Measurements from ENCODE around the gene ASB18. TPM values are rescaled to one million over a fixed set of nuclear protein-coding genes. Genes with fewer than 3 reads are reported as not detected.

Gene ASB18
- total and polyA plus RNA-seq, 2 of the 13 experiments (the other 11 are each of a cell fraction or from before 2014, with no cell fraction given) = not detected

DNA sequence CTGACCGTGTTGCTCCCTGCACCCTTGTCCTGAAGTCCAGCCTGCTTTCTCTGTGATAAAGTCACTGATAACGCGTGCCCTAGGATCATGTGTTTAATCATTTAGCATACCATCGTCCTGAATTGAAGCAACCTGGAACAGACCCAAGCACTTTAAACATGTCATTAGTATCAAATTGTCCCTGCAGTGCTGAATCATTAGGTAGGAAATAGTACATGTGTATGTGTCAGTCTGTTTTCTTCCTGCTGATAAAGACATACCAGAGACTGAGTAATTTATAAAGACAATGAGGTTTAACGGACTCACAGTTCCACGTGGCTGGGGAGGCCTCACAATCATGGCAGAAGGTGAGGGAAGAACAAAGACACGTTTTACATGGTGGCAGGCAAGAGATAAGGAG lies 2.8 kb downstream of the ASB18 start:
- no TSS peak for BruUV-seq (replicated peaks)
- 17% methylated on average over 7 of the region's 7 CpGs for WGBS (ENCODE audit: low lambda C conversion rate)
- intact Hi-C loops (cut with micrococcal nuclease; ENCODE audit: unreplicated experiment) = no loop called here

More for the DNA sequence above, 2.8 kb downstream of the ASB18 start:
- ChIA-PET CTCF (ENCODE audit: low intra/inter-chr PET ratio, low total read pairs) (no interaction called here), POLR2A (no interaction called here)
- FAIRE-seq = no peak
- H3K4me2 ChIP-seq (ENCODE audit: low read depth, low read length) = no peak overlapping the region
- in situ Hi-C loops (cut with HindIII; ENCODE audit: extremely low pct_ligation_motif_present, low pct_unique_long_range_greater_than_20kb) = no loop called here
- TF ChIP-seq ZNF773 (CRISPR knock-in tag; IDR thresholded peaks at IDR 0.05; ENCODE audit: borderline replicate concordance) (no peak), NFIC (IDR thresholded peaks at IDR 0.05; ENCODE audit: low read length) (no peak), MBD4 (IDR thresholded peaks at IDR 0.05; ENCODE audit: borderline replicate concordance, low read length) (no peak), HOXD1 (CRISPR knock-in tag; IDR thresholded peaks at IDR 0.05) (no peak), HNRNPK (IDR thresholded peaks at IDR 0.05; ENCODE audit: low read depth, low read length, poor library complexity, severe bottlenecking) (no peak), ZNF446 (CRISPR knock-in tag; IDR thresholded peaks at IDR 0.05) (no peak), MED8 (CRISPR knock-in tag; IDR thresholded peaks at IDR 0.05; ENCODE audit: insufficient replicate concordance) (no peak), ZNF232 (CRISPR knock-in tag; IDR thresholded peaks at IDR 0.05; ENCODE audit: borderline replicate concordance) (no peak), ZNF557 (CRISPR knock-in tag; IDR thresholded peaks at IDR 0.05) (no peak), BHLHE40 (IDR thresholded peaks at IDR 0.05; ENCODE audit: low read length) (no peak), ZNF234 (CRISPR knock-in tag; conservative IDR thresholded peaks at IDR 0.05) (no peak), SALL2 (CRISPR knock-in tag; IDR thresholded peaks at IDR 0.05) (no peak)
- TF ChIP-seq, protein P1, sequence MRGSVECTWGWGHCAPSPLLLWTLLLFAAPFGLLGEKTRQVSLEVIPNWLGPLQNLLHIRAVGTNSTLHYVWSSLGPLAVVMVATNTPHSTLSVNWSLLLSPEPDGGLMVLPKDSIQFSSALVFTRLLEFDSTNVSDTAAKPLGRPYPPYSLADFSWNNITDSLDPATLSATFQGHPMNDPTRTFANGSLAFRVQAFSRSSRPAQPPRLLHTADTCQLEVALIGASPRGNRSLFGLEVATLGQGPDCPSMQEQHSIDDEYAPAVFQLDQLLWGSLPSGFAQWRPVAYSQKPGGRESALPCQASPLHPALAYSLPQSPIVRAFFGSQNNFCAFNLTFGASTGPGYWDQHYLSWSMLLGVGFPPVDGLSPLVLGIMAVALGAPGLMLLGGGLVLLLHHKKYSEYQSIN (CRISPR knock-in tag; IDR thresholded peaks at IDR 0.05; ENCODE audit: borderline replicate concordance) = no peak
- TF ChIP-seq, protein P2, sequence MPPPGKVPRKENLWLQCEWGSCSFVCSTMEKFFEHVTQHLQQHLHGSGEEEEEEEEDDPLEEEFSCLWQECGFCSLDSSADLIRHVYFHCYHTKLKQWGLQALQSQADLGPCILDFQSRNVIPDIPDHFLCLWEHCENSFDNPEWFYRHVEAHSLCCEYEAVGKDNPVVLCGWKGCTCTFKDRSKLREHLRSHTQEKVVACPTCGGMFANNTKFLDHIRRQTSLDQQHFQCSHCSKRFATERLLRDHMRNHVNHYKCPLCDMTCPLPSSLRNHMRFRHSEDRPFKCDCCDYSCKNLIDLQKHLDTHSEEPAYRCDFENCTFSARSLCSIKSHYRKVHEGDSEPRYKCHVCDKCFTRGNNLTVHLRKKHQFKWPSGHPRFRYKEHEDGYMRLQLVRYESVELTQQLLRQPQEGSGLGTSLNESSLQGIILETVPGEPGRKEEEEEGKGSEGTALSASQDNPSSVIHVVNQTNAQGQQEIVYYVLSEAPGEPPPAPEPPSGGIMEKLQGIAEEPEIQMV (CRISPR knock-in tag; IDR thresholded peaks at IDR 0.05; ENCODE audit: low read depth) = no peak
- TF ChIP-seq, protein P3, sequence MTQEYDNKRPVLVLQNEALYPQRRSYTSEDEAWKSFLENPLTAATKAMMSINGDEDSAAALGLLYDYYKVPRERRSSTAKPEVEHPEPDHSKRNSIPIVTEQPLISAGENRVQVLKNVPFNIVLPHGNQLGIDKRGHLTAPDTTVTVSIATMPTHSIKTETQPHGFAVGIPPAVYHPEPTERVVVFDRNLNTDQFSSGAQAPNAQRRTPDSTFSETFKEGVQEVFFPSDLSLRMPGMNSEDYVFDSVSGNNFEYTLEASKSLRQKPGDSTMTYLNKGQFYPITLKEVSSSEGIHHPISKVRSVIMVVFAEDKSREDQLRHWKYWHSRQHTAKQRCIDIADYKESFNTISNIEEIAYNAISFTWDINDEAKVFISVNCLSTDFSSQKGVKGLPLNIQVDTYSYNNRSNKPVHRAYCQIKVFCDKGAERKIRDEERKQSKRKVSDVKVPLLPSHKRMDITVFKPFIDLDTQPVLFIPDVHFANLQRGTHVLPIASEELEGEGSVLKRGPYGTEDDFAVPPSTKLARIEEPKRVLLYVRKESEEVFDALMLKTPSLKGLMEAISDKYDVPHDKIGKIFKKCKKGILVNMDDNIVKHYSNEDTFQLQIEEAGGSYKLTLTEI (CRISPR knock-in tag; conservative IDR thresholded peaks at IDR 0.05) = no peak
- no peak overlapping the region for H3K9ac ChIP-seq (ENCODE audit: insufficient read depth, low read depth, low read length)
- H3K79me2 ChIP-seq (ENCODE audit: insufficient read depth, low read length) = no peaks in the 10 kb centered on the region
- no peaks in the 10 kb centered on the region for H3K36me3 ChIP-seq (replicated peaks in 1 of 2; ENCODE audit: control insufficient read depth in 1 of 2, insufficient read depth in 2 of 2, low read length in 2 of 2)
- peaks cover 11 to 82% of the 10 kb centered on the region in 2 experiments; a peak in 4 of 5 replicates for H3K27me3 ChIP-seq (ENCODE audit: control insufficient read depth in 1 of 2, insufficient read depth in 2 of 2, low read length in 2 of 2)
- ATAC-seq = no peak
- H4K20me1 ChIP-seq (ENCODE audit: insufficient read depth, low read length) = no peaks in the 10 kb centered on the region
- H3K9me3 ChIP-seq (ENCODE audit: low read length) = no peaks in the 10 kb centered on the region
- H3K4me1 ChIP-seq (ENCODE audit: insufficient read depth, low read length) = no peaks in the 10 kb centered on the region
- no peak overlapping the region for H2AFZ ChIP-seq (ENCODE audit: low read length)
- DNase-seq (ENCODE audit: low spot score) = no peak
- no peak overlapping the region for H3K27ac ChIP-seq (ENCODE audit: extremely low read length, insufficient read depth, low read length)
- H3K4me3 ChIP-seq (replicated peaks in 1 of 3; ENCODE audit: insufficient read depth in 1 of 3, low read depth in 2 of 3, low read length in 3 of 3) = no peak overlapping the region
